Neural cell (in vitro differentiated cells): ENCODE measurements around the gene NCKAP1.

Source experiments
- CTCF ChIP-seq: fragments of 450-650 bp; IDR thresholded peaks from 2 replicates; pipeline ENCODE4 v1.5.1; 2014; ENCODE audit warnings: antibody characterized with exemption, mild to moderate bottlenecking, moderate library complexity; ENCODE audit not compliant: poor library complexity, severe bottlenecking
- POLR2AphosphoS5 ChIP-seq: IDR thresholded peaks from 2 replicates; pipeline ENCODE4 v1.6.1; 2012
- RAD21 ChIP-seq: fragments of 450-650 bp; conservative IDR thresholded peaks from 2 replicates; pipeline ENCODE4 v1.6.1; 2014; ENCODE audit warnings: antibody characterized with exemption, mild to moderate bottlenecking, moderate library complexity

- TF ChIP-seq CTCF (no peak), POLR2AphosphoS5 (no peak), RAD21 (no peak)
Observed at GRCh38 chr2:183034806-183035205, 3.5 kb downstream of the NCKAP1 start.
